ENCODE measurements around the gene SDK2. TPM values are rescaled to one million over a fixed set of nuclear protein-coding genes. Genes with fewer than 3 reads are reported as not detected.
A peak's percentile ranks its signal among the peaks of the same experiment; 100 is the strongest.
"Not testable (repeated sequence)": the region's sequence is repeated elsewhere in the genome, so short reads cannot be mapped to it uniquely, and the experiment has no call there.

The SDK2 gene
- polyA plus RNA-seq, 1 donor from 2014 or later = 3.3 TPM

DNA sequence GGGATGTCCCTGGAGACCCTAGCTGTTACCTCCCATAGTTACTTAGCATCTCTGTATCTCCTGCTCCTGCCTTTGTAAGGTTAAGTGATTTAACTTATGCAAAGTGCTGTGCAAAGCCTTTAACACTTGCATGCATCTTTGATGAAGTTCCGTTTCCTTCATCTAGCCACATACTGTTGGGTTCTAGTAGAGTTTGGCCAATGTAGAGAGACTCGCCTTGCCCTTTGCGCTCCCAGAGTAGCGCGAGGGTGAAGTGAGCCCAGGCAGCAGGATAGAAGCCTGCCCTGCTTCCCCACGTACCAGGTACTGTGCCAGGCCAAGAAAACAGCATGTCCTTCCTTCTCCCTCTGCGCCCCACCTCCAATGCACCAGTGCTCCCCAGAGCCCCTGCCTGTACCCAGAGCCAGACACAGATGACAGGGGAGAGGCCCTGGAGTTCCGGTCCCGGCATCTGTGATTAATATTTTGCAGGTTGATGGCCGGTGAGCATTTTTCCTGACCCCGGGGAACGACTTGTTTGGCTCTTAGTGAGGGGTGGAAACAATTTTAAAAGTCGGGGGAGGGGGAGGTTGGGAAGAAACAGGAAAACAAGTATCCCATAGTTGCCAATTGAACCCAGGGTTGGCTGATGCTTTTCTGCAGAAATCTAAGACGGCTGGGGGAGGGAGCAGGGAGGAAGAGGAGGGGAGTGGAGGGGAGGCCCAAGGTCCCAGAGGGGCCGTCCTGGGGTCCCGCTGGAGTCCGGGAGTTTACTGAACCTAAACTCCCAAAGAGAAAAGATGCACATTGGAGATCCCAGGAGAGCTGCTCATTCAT lies 319.3 kb downstream of the SDK2 start:
- Mint-ChIP-seq H3K9me3 (peaks cover 0 to 2% (median 0%) of the 10 kb centered on the region in 3 donors), H3K27me3 (peaks cover 8% of the 10 kb centered on the region), H3K27ac (no peak overlapping the region), H3K4me1 (peaks cover 0 to 3% (median 2%) of the 10 kb centered on the region in 3 donors), H3K36me3 (peaks cover 1% of the 10 kb centered on the region), H3K4me3 (no peak overlapping the region)

DNA sequence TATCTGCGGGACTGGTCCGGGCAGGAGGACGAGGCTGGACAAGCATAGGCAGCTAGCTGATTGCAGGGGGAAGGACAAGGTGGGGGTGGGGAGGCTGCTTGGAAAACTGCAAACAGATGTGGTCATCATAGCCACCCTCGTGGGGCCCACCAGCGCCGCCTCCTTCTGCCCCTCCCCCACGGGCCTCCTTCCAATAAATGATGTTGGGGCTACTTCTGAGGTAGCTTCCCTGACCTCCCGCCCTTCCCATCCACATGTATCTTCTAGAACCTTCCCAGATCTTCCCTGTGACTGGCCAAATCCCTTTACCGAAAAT lies 320.1 kb downstream of the SDK2 start:
- Mint-ChIP-seq H3K36me3 (peaks cover 1% of the 10 kb centered on the region), H3K4me3 (no peak overlapping the region), H3K9me3 (peaks cover 0 to 2% (median 0%) of the 10 kb centered on the region in 3 donors), H3K4me1 (peaks cover 0 to 5% (median 3%) of the 10 kb centered on the region in 3 donors), H3K27ac (no peak overlapping the region), H3K27me3 (peaks cover 5% of the 10 kb centered on the region)

DNA sequence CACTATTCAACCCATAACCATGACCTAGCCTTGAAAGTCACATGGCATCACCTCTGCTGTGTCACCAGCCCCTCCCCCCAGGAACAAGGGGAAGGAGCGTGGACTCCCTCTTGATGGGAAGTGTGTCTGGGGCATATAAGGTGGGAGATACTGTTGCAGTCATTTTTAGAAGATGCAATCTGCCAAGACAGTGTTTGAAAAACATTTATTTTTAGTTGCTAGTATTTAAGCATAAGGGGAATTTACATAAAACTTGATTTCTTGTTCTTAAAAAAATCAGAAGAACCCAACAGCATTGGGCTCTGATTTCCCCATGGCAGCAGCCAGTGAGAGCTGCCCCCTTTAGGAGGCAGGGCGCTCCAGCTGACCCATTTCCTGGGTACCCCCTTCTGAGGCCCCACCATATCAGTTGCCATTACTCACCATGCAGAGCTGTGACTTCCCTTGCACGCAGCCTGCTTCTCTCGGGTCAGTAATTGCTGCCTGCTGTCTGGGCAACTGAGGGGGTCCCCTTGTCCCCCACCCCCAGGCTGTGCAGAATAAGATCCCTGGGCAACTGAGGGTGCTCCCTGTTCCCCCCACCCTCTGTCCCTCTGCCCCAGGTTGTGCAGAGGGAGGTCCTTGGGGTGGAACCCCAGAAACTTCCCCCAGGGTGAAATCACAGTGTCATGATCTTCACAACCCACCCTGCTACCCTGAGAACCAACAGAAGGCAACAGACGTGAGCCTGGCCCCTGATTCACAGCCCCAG lies 320.7 kb downstream of the SDK2 start:
- Mint-ChIP-seq H3K9me3 (peaks cover 0 to 2% (median 0%) of the 10 kb centered on the region in 3 donors), H3K4me1 (peaks cover 0 to 5% (median 3%) of the 10 kb centered on the region in 3 donors), H3K27me3 (peaks cover 1% of the 10 kb centered on the region), H3K27ac (peak overlapping the region in 1 of 3 donors; percentile 24), H3K4me3 (no peak overlapping the region), H3K36me3 (peaks cover 1% of the 10 kb centered on the region)

DNA sequence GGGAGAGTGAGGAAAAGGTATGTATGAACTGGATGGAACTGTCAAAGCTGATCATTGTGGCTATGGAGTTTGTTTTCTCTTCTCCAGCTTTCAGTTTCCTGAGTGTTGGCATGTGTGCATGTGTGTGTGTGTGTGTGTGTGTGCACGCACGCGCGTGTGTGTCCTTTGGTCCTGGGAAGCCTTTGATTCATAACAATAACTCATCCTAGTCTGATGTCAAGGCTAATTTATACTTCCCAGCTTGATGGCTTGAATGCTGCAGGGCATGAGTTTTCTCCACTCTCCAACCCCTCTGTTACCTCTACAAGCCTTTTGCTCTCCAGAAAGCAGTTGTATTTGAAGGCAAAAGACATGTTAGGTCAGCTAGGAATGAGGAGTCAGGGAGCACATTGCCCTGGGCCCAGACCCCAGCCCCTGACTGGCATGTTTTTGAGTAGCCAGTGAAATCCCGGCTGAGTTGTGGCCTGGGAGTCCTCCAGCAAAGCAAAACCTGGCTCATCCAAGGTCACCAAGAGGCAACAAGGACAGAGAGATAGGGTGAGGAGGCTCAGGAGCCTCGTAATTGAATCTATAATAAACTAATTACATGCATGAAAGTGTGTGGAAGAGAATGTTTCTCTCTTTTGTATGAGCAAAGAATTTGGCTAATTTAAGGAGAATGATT lies 323.5 kb downstream of the SDK2 start:
- Mint-ChIP-seq H3K4me1 (peaks cover 13 to 17% (median 15%) of the 10 kb centered on the region in 3 donors), H3K9me3 (peaks cover 0 to 2% (median 0%) of the 10 kb centered on the region in 3 donors), H3K27ac (peak overlapping the region in 1 of 3 donors; percentile 74), H3K4me3 (no peak overlapping the region), H3K36me3 (peaks cover 1% of the 10 kb centered on the region), H3K27me3 (no peaks in the 10 kb centered on the region)

DNA sequence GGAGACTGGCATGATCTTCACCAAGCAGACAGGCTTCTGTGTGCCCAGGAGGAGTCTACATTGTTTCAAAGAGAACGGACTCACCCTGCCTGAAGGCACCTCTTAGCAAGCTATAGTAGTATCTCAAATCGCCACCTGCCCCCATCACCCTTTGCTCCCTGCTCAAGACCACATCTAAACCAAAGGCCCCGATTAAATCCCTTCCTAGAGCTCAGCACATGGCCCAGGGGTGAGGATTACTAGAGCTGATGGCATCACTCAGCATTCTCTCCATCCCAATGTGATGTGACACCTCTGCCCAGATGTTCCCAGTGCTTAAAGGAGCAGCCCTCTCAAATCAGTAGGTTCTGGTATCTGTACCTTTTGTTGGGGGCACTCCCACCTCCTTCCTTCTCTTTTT lies 324.5 kb downstream of the SDK2 start:
- Mint-ChIP-seq H3K36me3 (no peaks in the 10 kb centered on the region), H3K4me3 (no peak overlapping the region), H3K4me1 (peaks cover 11 to 22% (median 15%) of the 10 kb centered on the region in 3 donors), H3K27ac (no peak overlapping the region), H3K9me3 (peaks cover 0 to 2% (median 0%) of the 10 kb centered on the region in 3 donors), H3K27me3 (no peaks in the 10 kb centered on the region)

DNA sequence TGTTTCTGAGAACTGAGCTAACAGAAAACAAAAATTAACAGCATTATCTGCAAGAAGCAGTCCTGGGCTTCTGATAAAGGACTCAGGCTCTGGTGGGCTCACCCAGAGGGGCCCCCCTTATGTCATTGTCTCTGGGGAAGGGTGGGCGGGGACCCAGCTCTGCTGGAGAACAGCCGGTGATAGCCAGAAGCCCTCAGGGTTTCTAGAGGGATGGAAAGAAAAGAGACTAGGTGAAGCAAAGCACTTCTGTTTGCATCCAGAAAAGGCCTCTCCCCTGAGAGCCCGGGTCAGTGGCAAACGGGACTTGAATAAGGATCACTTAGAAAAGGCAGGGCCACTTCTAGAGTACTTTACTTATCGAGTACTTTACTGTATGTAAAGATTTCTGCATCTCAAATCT lies 325.4 kb downstream of the SDK2 start:
- H3K9me3 Mint-ChIP-seq = peaks cover 0 to 2% (median 0%) of the 10 kb centered on the region in 3 donors
- no peak overlapping the region for H3K4me3 Mint-ChIP-seq
- H3K4me1 Mint-ChIP-seq = peaks cover 13 to 22% (median 15%) of the 10 kb centered on the region in 3 donors
- no peak overlapping the region for H3K27ac Mint-ChIP-seq
- H3K36me3 Mint-ChIP-seq = no peaks in the 10 kb centered on the region
- no peaks in the 10 kb centered on the region for H3K27me3 Mint-ChIP-seq

DNA sequence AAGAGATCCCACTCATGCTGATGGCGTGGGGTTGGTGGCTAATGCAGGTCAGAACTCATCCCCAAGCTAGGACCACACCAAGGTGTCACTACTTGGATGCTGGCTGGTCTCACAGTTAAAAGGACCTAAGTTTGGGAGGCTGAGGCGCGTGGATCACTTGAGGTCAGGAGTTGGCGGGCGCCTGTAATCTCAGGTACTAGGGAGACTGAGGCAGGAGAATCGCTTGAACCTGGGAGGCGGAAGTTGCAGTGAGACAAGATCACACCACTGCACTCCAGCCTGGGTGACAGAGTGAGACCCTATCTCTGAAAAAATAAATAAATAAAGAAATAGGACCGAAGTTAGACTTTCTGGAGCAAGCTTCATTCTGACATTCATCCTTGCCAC lies 325.8 kb downstream of the SDK2 start:
- Mint-ChIP-seq H3K9me3 (peaks cover 0 to 2% (median 0%) of the 10 kb centered on the region in 3 donors), H3K27me3 (no peaks in the 10 kb centered on the region), H3K27ac (no peak overlapping the region), H3K4me1 (peaks cover 14 to 22% (median 15%) of the 10 kb centered on the region in 3 donors), H3K4me3 (no peak overlapping the region), H3K36me3 (no peaks in the 10 kb centered on the region)

DNA sequence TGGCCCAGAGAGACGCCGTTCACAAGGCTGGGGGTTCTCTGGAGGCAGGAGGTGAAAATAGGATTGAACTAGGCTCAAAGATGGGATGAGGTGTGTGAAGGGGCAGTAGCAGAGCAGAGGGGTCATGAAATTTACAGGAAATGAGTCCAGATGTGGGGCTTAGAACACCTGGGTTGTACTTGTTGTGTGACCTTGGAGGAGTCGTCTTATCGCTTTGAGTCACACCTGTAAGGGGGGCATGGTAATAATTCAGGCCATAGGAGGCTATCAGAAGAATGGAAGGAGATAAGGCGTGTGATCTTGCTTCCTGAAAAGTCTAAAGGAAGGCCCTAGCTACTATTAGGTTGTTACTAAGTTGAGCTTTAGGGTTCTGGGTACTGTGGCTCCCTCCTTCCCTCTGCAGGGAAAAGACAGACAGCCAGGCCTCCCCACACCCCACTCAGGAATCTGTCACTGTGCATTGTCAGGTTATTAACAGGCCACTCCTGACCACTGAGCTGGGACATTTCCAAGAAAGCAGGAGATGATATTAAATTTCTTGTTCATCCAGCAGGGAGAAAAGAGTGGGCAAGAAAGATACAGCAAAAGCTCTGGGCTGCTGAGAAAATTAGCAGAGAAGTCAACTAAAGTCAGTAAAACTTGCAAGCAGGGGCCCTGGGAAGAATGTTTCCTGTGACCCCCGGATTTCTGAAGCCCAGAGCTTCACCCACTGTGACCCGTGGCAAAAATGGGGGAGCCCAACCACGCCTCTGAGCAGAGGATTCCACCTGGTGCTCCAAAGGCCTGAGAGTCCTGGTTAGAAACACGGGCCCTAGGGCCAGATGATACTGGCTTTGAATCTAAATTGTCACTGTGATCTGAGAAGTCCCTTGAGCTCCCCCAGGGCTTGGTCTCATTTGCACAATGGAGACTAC lies 326.5 kb downstream of the SDK2 start:
- Mint-ChIP-seq H3K4me3 (peak overlapping the region; percentile 31 to 88 (median 70)), H3K27ac (peak overlapping the region; percentile 6 to 76 (median 46)), H3K9me3 (peaks cover 0 to 2% (median 0%) of the 10 kb centered on the region in 3 donors), H3K27me3 (no peaks in the 10 kb centered on the region), H3K36me3 (no peaks in the 10 kb centered on the region), H3K4me1 (peaks cover 15 to 22% (median 15%) of the 10 kb centered on the region in 3 donors)

DNA sequence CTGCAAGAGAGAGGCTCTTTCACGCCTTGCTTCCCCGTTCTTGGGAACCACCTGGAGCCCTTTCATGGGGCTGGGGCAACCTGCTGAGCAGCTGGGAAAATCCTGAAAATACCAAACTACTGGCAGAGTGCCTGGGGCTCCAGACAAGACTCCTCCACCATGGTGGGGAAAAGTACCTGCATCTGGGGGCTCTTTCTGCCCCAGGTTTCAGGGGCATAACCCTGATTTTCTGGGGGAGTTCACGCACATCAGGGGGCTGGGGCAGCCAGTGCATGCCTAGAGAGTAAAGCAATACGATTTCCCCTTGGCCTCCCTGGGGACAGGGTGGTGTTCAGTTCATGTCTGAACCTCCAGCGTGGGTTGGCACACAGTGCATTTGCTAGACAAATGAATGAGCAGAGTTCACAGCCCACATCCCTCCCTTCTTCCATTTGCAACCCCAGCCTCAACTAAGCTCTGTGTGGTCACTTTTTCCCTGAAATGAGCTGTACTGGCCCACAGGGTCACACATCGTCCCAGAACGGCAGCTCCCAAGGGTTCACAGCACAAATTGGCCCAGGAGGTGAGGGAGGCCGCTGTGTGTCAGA lies 327.2 kb downstream of the SDK2 start:
- Mint-ChIP-seq H3K36me3 (no peaks in the 10 kb centered on the region), H3K4me1 (peaks cover 15 to 22% (median 15%) of the 10 kb centered on the region in 3 donors), H3K9me3 (no peaks in the 10 kb centered on the region), H3K27ac (peak overlapping the region in 2 of 3 donors; percentile 46 to 76), H3K27me3 (no peaks in the 10 kb centered on the region), H3K4me3 (peak overlapping the region; percentile 31 to 88 (median 70))

DNA sequence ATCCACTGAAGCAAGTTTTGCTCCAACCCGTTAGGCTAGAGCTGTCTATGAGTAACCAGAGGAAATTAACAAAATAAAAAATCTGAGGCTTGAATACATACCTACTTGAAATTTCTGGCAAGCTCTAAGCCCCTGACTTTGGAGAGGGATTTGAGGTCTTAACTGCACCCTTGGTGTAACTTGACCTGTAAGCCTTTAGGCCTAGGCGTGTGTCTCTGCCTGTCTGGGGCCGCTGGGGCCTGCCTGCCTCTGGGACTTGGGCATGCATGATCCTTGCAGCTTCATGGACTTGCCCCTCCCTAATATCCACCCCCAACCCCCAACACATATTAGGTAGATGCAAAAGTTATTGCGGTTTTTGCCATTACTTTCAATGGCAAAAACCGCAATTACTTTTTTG lies 328.8 kb downstream of the SDK2 start:
- Mint-ChIP-seq H3K36me3 (no peaks in the 10 kb centered on the region), H3K4me1 (peaks cover 15 to 22% (median 15%) of the 10 kb centered on the region in 3 donors), H3K4me3 (no peak overlapping the region), H3K9me3 (no peaks in the 10 kb centered on the region), H3K27ac (peak overlapping the region in 1 of 3 donors; percentile 47), H3K27me3 (no peaks in the 10 kb centered on the region)

DNA sequence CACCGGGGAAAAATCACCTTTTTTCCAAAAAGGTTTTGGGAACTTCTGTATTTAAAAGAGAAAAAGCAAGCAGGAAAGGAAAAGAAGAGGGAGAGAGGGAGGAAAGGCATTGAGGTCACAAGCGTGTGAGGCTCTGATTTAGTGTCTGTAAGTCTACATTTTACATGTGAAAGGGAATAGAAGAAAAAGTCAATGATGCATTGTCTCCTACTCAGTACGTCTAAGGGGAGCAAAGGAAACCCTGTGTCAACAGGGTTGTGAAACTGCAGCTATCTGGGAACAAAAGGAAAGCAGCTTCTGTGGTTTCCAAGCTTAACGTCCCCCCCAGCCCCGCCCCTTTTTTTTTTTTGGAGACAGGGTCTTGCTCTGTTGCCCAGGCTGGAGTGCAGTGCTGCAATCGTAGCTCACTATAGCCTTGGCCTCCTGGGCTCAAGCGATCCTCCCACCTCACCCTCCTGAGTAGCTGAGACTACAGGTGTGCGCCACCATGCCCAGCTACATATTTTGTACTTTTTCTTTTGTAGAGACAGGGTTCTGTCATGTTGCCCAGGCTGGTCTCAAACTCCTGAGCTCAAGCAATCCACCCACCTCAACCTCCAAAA lies 330.6 kb downstream of the SDK2 start:
- H3K36me3 Mint-ChIP-seq = no peaks in the 10 kb centered on the region
- peaks cover 0 to 2% (median 0%) of the 10 kb centered on the region in 3 donors for H3K9me3 Mint-ChIP-seq
- peaks cover 21 to 25% (median 24%) of the 10 kb centered on the region in 3 donors for H3K4me1 Mint-ChIP-seq
- H3K27ac Mint-ChIP-seq = peak overlapping the region; percentile 31 to 93 (median 80)
- H3K4me3 Mint-ChIP-seq = peak overlapping the region in 3 of 4 donors; percentile 43 to 90 (median 74)
- peaks cover 5% of the 10 kb centered on the region for H3K27me3 Mint-ChIP-seq

DNA sequence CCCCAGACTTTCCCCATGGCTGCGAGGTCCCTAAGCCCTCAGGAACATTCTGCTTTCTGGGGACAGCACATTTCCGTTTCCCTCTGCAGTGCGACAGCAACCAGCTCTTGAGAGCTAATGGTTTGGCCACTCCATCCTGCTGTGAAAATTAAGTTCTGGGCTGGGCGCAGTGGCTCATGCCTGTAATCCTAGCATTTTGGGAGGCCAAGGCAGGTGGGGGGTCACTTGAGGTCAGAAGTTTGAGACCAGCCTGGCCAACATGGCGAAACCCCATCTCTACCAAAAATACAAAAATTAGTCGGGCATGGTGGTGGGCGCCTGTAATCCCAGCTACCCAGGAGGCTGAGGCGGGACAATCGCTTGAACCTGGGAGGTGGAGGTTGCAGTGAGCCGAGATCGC lies 331.4 kb downstream of the SDK2 start:
- Mint-ChIP-seq H3K27ac (peak overlapping the region in 1 of 3 donors; percentile 80), H3K4me3 (peak overlapping the region; percentile 85 to 94 (median 92)), H3K4me1 (peaks cover 20 to 25% (median 24%) of the 10 kb centered on the region in 3 donors)
- H3K36me3 Mint-ChIP-seq, H3K27me3 Mint-ChIP-seq, H3K9me3 Mint-ChIP-seq: not testable (repeated sequence)

DNA sequence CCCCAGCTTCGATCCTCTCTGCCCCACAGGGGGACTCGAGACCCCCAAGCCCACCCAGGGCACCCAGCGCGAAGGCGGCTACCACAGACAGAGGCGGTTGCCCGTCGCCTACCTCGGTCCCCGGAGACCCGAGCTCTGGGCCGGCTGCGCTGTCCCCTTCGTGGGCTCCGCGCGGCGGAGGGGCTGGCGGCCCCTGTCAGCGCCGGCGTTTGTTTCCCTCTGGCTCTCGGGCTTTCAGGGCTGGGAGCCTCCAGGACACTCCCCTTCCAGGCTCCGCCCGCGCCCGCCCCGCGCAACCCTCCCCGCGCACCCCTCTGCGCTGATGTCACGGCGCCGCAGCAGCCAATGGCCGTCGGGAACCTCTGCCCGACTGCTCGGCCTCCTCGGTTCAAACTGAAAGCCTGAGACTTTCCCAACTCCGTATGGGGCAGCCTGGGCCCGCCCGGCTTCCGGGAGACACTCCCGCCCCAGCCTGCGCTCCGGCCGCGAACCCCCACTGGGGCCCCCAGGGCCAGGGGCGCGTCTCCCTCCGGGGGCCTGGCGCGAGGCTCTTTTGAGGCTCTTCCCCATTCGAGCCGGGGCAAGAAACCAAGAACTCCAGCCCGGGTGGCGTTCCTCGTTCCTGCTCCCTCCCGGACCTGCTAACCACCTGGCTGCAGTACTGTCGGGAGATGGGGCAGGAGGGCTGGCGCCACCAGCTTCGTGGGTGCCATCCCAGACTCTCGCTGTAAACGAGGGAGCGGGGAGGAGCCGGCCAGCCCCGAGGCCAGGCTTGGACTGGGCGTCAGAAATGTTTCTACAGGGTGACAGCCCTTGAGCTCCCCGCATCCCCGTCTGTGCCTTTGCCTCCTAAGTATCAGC lies 332.2 kb downstream of the SDK2 start, which contains the start of gene CDC42EP4:
CDC42EP4 (minus strand) TSS at position 221 of the 861 bp plus-strand sequence. CDS start 25,501 bp downstream, outside the sequence.
- peak within 1 kb of the TSS; percentile 40 to 80 (median 80) for H3K27ac Mint-ChIP-seq
- H3K9me3 Mint-ChIP-seq = peaks cover 0 to 2% (median 0%) of the 10 kb centered on the region in 3 donors
- H3K36me3 Mint-ChIP-seq = no peaks in the 10 kb centered on the region
- H3K27me3 Mint-ChIP-seq = peaks cover 7% of the 10 kb centered on the region
- H3K4me1 Mint-ChIP-seq = peaks cover 11 to 18% (median 16%) of the 10 kb centered on the region in 3 donors
- peak within 1 kb of the TSS; percentile 85 to 94 (median 92) for H3K4me3 Mint-ChIP-seq
